Heart right ventricle (tissue), 16 donors: ENCODE measurements around the gene COX7A2L. TPM values are rescaled to one million over a fixed set of nuclear protein-coding genes. Genes with fewer than 3 reads are reported as not detected.

Source experiments
- ATAC-seq, 8 donors: fragments of 200-7000 bp; cut with Tn5 transposase; one replicate each; pipeline ENCODE4 v1.9.1; 2020; ENCODE audit warnings: mild to moderate bottlenecking in 8 of 8, moderate library complexity in 8 of 8, moderate number of reproducible peaks in 1 of 8
- DNase-seq, 2 donors: peaks; one replicate each; pipeline ENCODE4 v3.0.0-alpha.2; 2020
- H3K27ac ChIP-seq, 10 donors: fragments of 200-600 bp; sonication (generic) in 2 of 10; one replicate each; pipeline versions ENCODE4 v1.5.0 to v1.8.0; 2020 to 2022; ENCODE audit warnings: mild to moderate bottlenecking in 3 of 10
- H3K27me3 ChIP-seq, 7 donors: fragments of 200-600 bp; one replicate each; pipeline ENCODE4 v1.8.0; 2021 to 2022; ENCODE audit warnings: mild to moderate bottlenecking in 2 of 7
- H3K36me3 ChIP-seq, 9 donors: fragments of 200-600 bp; sonication (generic) in 1 of 9; one replicate each; pipeline versions ENCODE4 v1.5.0 to v1.8.0; 2020 to 2022; ENCODE audit warnings: mild to moderate bottlenecking in 2 of 9
- H3K4me1 ChIP-seq, 9 donors: fragments of 200-600 bp; sonication (generic) in 1 of 9; one replicate each; pipeline versions ENCODE4 v1.5.0 to v1.8.0; 2020 to 2022; ENCODE audit warnings: mild to moderate bottlenecking in 4 of 9
- H3K4me3 ChIP-seq, 10 donors: fragments of 200-600 bp; sonication (generic) in 2 of 10; one replicate each; pipeline versions ENCODE4 v1.5.0 to v1.8.0; 2020 to 2022; ENCODE audit warnings: mild to moderate bottlenecking in 7 of 10, moderate library complexity in 2 of 10
- H3K9me3 ChIP-seq, 11 donors: fragments of 200-600 bp in 10 of 11; sonication (generic) in 2 of 11; one replicate each; pipeline versions ENCODE4 v1.5.0 to v1.8.0; 2013 to 2022; ENCODE audit warnings: mild to moderate bottlenecking in 2 of 11, control low read depth in 1 of 11, moderate library complexity in 1 of 11
- WGBS, 2 donors: extraction: QIAGEN DNeasy Blood & Tissue Kit; methylation state at CpG; one replicate each; pipeline ENCODE4 v1.1.7; 2013; ENCODE audit warnings: inconsistent platforms in 1 of 2; 5-methylcytosine and 5-hydroxymethylcytosine counted together
- intact Hi-C, 10 donors: fragments of 100-400 bp; cut with DNase I; formaldehyde crosslinking; loops; one replicate each; pipeline versions ENCODE4 v1.11.1 to v1.14.2; 2022
- polyA plus RNA-seq, 2 donors: library from polyadenylated mRNA; stranded (reverse); fragments of 200-250 nt; gene quantifications; one replicate each; pipeline ENCODE4 v1.2.3, GENCODE V29; 2013
- total RNA-seq, 10 donors: library from RNA; stranded (reverse); fragmentation: NEBNext Ultra II Directional in 3 of 10; extraction: Animal tissue kit (Norgen Biotek cat#: 25700) in 3 of 10; gene quantifications; one replicate each; pipeline versions ENCODE4 v1.2.1 to v1.2.4, GENCODE V29; 2021 to 2023
- TF ChIP-seq, protein P1 (sequence below), 9 donors: fragments of 200-600 bp; sonication (generic) in 2 of 9; IDR thresholded peaks; one replicate each; pipeline versions ENCODE4 v1.5.0 to v1.8.0; 2021 to 2022; ENCODE audit warnings: antibody characterized with exemption in 9 of 9, mild to moderate bottlenecking in 5 of 9, moderate library complexity in 1 of 9
- donor health status: Arrhythmogenic right ventricular cardiomyopathy.
- donor health status: ischemic (EF 13 %, LVEDD 7.1; RV severe dilation, severe dysfunction).
- donor health status: healthy with polysubstance abuse.
- donor health status: DM: no; HTN: yes; CAD: no.
- donor health status: DM: no; HTN: no; CAD: no.
- donor health status: ischemic (EF 25% LVEDD 6.9; RV normal size, moderate dysfunction).
- donor health status: ischemic (EF 25% LVEDD 5.7; RV mildly dilated, moderate dysfunction).
- donor health status: healthy.
- donor health status: DM: yes; HTN: yes; CAD: no.
- donor health status: Ischemic cardiomyopathy.
- donor health status: ischemic (EF 35%, LVEDD 5.7; RV mildly dilated, moderate dysfunction).
- donor health status: nonischemic (EF 11% LVEDD 7.7; RV severe dilation, severe dysfunction).
- donor health status: DM: yes; HTN: yes; CAD: no.
- donor health status: PGD.
- donor health status: ischemic (EF 29% LVEDD 5.4; RV normal size, mild dysfunction).
- donor health status: nonischemic (EF 23%, LVEDD 6.1; RV moderate dilation, normal function).

COX7A2L gene
- total and polyA plus RNA-seq, 12 donors: 36.4 to 141 (median 106) TPM

DNA sequence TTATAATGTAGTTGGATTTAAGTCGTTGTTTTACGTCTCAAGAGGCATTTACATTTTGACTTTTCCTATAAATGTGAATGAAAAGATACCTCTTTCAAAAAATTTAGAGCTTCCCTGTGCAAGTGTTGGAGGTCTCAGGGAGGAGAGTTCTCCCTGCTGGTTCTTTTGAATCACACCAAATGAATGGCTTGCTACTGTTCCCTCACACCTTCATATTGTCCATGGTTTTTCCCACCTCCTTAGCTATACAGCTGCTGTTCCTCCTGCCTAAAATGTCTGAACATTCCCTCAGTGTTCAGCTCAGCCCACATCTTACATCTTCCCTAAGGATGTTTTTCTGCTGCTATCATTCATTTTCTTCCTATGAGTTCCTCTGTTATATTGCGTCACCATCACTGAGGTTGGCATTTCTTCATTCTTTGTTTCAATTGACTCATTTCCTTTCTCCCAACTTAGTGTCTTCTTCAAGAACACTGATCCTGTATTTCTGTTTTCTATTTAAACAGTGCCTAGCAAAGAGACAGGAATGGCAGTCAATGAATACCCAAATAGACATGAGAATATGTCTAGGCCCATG is 46.0 kb downstream of the COX7A2L start:
- WGBS, 2 donors: 95 to 96% methylated on average over 3 of the region's 3 CpGs
- ATAC-seq: no peak
- Histone ChIP-seq H3K27me3 (no peaks in the 10 kb centered on the region), H3K4me1 (peaks cover 0 to 15% (median 0%) of the 10 kb centered on the region in 9 donors), H3K36me3 (peaks cover 0 to 73% (median 4%) of the 10 kb centered on the region in 9 donors), H3K27ac (peak overlapping the region in 1 of 10 donors; percentile 51), H3K9me3 (no peaks in the 10 kb centered on the region), H3K4me3 (no peak overlapping the region)
- DNase-seq: no peak
- TF ChIP-seq, protein P1, sequence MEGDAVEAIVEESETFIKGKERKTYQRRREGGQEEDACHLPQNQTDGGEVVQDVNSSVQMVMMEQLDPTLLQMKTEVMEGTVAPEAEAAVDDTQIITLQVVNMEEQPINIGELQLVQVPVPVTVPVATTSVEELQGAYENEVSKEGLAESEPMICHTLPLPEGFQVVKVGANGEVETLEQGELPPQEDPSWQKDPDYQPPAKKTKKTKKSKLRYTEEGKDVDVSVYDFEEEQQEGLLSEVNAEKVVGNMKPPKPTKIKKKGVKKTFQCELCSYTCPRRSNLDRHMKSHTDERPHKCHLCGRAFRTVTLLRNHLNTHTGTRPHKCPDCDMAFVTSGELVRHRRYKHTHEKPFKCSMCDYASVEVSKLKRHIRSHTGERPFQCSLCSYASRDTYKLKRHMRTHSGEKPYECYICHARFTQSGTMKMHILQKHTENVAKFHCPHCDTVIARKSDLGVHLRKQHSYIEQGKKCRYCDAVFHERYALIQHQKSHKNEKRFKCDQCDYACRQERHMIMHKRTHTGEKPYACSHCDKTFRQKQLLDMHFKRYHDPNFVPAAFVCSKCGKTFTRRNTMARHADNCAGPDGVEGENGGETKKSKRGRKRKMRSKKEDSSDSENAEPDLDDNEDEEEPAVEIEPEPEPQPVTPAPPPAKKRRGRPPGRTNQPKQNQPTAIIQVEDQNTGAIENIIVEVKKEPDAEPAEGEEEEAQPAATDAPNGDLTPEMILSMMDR (IDR thresholded peaks at IDR 0.05): no peak
- intact Hi-C loops: no loop called here

DNA sequence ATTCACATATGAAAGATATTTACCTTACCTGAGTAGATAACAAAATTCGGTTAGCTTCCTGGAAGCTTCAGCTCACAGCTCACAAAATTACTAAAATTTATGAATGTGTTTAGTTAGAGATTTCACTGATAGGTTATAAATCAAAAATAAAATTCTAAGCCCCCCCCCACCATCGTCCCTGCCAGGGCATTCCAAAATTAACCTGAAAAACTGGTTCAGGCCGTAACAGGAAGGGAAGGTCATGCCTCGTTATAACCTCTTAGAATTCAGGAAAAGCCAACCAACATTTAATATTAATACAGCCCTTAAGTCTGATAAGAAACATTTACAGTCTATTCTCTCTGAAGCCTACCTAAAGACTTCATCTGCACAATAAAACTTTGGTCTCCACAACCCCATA is 48.9 kb downstream of the COX7A2L start:
- TF ChIP-seq, protein P1 (IDR thresholded peaks at IDR 0.05): no peak
- 77 to 93% methylated on average over 4 of the region's 4 CpGs for WGBS, 2 donors

DNA sequence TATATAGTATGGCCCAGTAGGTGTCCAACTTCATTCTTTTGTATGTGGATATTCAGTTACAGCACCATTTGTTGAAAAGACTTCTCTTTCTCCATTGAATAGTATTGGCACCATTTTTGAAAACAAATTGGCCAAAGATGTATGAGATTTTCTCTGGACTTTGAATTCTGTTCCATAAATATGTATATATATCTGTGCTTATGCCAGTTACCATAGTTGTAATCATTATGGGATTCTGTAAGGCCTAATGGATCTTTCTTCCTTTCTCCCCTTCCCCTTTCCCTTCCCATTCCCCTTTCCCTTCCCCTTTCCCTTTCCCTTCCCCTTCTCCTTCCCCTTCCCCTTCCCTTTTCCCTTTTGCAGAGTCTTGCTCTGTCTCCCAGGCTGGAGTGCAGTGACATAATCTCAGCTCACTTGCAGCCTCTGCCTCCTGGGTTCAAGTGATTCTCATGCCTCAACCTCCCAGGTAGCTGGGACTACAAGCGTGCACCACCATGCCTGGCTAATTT is 51.0 kb downstream of the COX7A2L start:
- WGBS, 2 donors: 95 to 100% methylated on average over 1 of the region's 1 CpG
- intact Hi-C loops: no loop called here

More for the DNA sequence above, 48.9 kb downstream of the COX7A2L start:
- H3K36me3 ChIP-seq: peaks cover 0 to 67% (median 8%) of the 10 kb centered on the region in 9 donors
- H3K9me3 ChIP-seq: no peaks in the 10 kb centered on the region
- ATAC-seq (no peak), DNase-seq (no peak)
- no peak overlapping the region for H3K27ac ChIP-seq
- H3K4me3 ChIP-seq: no peak overlapping the region
- intact Hi-C loops: no loop called here
- peaks cover 0 to 15% (median 0%) of the 10 kb centered on the region in 9 donors for H3K4me1 ChIP-seq
- H3K27me3 ChIP-seq: no peaks in the 10 kb centered on the region

DNA sequence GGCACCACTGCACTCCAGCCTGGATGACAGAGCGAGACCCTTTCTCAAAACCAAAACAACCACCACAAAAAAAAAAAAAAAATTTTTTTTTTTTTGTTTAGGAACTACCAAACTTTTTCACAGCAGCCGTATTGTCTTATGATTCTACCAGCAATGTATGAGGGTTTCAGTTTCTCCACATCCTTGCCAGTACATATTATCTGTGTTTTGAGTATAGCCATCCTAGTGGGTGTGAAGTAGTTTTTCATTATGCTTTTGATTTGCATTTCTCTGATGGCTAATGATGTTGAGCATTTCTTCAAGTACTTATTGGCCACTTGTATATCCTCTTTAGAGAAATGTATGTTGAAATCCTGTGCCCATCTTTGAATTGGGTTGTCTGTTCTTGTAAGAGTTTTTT is 51.7 kb downstream of the COX7A2L start:
- DNase-seq (no peak), ATAC-seq (no peak)
- Histone ChIP-seq H3K27me3 (no peaks in the 10 kb centered on the region), H3K36me3 (peaks cover 0 to 69% (median 8%) of the 10 kb centered on the region in 9 donors), H3K4me1 (peaks cover 0 to 3% (median 0%) of the 10 kb centered on the region in 9 donors), H3K4me3 (no peak overlapping the region), H3K27ac (no peak overlapping the region), H3K9me3 (no peaks in the 10 kb centered on the region)
- intact Hi-C loops: no loop called here
- 99 to 100% methylated on average over 2 of the region's 2 CpGs for WGBS, 2 donors
- TF ChIP-seq, protein P1 (IDR thresholded peaks at IDR 0.05): no peak

More for the DNA sequence above, 51.0 kb downstream of the COX7A2L start:
- Histone ChIP-seq H3K36me3 (peaks cover 0 to 69% (median 8%) of the 10 kb centered on the region in 9 donors), H3K4me3 (no peak overlapping the region), H3K9me3 (no peaks in the 10 kb centered on the region), H3K27ac (no peak overlapping the region), H3K27me3 (no peaks in the 10 kb centered on the region), H3K4me1 (peaks cover 0 to 10% (median 0%) of the 10 kb centered on the region in 9 donors)
- TF ChIP-seq, protein P1 (IDR thresholded peaks at IDR 0.05): no peak
- DNase-seq (no peak), ATAC-seq (no peak)
